ENCODE results near the gene IMP3.
A peak's percentile ranks its signal among the peaks of the same experiment; 100 is the strongest.
"Not testable (repeated sequence)": the region's sequence is repeated elsewhere in the genome, so short reads cannot be mapped to it uniquely, and the experiment has no call there.

Gene IMP3

DNA sequence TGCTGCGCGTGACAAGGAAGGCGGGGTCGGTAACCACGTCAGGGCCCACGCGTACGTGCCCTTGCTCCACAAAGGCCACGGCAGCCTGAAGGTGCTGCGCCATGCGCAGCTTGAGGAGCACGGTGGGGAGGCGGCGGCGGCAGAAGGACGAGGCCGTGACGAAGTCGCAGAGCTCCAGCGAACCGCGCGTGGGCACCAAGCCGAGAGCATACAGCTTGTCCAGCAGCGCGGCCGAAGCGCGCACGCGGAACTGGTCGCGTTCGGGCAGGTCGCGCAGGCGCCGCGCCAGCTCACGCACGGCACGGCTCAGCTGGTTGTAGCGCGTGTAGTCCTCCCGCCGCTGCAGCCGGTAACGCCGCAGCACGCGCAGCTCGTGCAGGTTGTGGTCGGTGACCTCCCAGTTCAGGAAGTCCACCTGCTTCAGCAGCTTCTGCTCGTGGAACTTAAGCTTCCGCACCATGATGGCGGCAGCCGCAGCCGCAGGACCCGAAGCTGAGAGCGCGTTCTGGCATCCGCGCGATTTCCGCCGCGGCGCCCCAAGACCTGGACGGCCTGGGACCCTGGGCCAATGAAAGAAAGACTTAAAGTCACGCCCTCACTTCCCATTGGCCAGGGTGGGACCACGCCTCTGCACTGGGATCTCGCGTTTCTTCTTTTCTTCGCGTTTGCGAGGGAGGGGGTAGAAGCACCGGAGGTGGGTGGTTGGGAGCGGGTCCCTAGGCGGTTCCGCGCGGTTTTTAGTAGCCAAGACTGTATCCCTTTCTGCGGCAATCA lies at the start of gene IMP3:
TSS of gene IMP3 (minus strand) at position 516 of the 774 bp plus-strand sequence. CDS start at position 460, 56 bp downstream.
- DNase-seq (ENCODE audit: low spot score): peak; percentile 98

DNA sequence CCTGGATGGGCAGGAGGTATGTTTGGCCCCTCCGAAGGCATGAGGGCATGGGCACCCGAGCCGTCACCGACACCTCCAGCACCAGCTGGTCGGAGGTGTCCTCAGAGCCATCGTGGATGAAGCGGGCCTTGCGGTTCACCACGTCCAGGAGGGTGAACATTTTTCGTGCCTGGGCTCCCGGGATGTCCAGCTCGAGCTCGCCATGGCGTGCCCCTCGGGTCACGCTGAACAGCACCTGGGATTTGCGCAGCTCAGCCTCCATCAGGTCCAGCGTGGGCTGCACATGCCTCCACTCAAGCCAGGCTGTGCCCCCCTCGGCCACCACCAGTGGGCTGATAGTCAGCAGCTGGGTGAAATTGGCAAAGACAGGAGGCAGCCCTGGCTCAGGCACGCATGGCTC lies 49.4 kb upstream of the IMP3 start:
- DNase-seq (ENCODE audit: low spot score): not testable (repeated sequence)

- DNase-seq (ENCODE audit: low spot score): no peak
These were observed 48.8 kb upstream of the IMP3 start for GRCh38 chr15:75688831-75689230.

DNA sequence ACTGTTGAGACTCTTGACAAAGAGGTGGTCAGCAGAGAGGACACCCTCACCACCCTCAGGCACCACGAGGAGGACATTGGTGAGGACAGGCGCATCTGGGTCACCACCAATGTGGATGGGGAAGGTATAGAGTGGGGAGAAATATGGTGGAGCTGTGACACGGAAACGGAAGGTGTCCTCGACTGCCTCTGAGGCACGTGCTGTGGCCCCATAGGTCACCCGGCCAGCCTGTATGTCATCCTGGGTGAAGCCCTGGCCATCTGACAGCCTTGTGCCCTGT lies 48.2 kb upstream of the IMP3 start:
- DNase-seq (ENCODE audit: low spot score): no peak

- DNase-seq (ENCODE audit: low spot score): no peak
These were observed 47.7 kb upstream of the IMP3 start for GRCh38 chr15:75687486-75688277.

DNA sequence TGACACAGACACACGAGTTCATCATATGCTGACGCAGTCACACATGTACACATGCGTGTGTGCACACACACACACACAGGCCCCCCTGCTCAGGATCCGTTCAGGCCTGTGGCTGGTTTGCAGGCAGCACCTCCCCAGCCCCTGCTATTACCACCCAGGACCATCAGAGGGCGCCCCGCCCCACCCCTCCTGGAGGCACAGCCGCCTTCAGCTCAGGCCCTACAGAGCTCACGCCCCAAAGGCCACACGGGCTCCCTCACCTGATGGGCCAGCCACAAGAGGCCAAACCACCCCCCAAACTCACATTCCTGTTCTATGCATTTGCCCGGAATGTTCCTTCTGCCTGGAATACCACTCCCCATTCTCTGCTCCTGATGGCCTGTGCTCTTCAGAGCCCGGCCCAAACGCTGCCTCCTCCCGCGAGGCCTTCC lies 46.2 kb upstream of the IMP3 start:
- DNase-seq (ENCODE audit: low spot score): peak; percentile 29

GRCh38 chr15:75685195-75685594 lies 45.2 kb upstream of the IMP3 start:
- no peak for DNase-seq (ENCODE audit: low spot score)

DNA sequence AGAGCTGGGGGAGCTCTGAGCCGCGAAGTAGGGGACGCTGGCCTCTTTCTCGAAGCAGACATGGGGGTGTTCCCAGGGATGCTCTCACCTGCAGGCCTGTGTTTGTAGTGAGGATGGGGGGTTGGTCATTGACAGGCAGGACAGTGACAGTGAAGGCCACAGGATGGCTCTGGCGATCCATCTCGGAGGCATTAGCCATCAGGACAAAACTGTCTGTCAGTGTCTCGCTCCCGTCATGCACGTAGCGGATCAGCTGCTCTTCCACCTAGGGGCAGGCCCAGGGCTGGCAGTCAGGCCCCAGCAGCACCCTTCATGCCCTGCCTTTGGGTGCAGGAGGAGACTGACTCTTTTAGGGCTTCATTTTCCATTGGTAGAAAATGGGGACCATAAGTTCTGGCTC lies 44.6 kb upstream of the IMP3 start:
- no peak for DNase-seq (ENCODE audit: low spot score)

GRCh38 chr15:75683646-75684312 lies 43.8 kb upstream of the IMP3 start:
- peak; percentile 27 for DNase-seq (ENCODE audit: low spot score)

DNA sequence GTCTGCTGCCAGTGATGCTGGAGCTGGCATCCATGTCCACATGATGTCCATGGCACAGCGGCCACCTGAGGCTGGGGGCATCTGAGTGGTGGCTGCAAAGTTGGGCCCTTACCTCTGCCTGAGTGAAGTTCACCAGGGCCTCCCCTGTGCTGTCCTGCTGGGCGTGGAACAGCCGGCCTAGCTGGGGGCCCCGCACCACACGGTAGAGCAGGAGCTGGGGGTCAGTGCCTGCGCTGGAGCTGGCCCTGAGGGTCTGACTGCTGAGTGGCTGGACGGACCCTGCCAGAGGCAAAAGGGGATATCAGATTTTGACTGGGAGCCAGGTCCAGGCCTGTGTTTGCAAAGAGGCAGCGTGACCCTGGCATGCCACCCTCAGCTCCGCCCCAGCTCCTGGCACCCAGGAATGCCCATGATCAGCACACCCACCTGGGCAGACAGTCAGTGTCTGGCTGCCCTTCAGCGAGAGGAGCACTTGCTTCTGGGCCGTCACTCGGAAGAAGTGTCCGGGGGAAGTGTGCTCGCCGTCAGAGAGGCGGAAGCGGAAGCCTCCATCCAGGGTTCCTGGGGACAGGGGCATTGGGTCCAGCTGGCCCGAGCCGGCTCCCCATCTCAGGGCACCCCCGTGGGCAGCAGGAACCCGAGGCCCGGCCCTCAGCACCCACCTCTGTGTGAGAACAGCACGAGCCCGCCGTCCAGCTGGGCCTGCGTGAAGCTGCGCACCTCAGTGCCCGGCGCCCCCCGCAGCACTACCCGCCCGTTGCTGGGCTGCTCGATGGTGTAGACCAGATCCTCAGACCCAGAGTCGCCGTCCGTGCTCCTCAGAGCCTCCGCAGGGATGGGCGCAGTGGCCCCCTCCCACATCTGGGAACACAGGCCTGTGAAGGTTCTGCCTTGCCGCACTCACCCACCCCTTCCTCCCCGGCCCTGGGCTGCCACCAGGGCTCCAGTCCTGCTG lies 42.4 kb upstream of the IMP3 start:
- DNase-seq (ENCODE audit: low spot score): no peak

DNA sequence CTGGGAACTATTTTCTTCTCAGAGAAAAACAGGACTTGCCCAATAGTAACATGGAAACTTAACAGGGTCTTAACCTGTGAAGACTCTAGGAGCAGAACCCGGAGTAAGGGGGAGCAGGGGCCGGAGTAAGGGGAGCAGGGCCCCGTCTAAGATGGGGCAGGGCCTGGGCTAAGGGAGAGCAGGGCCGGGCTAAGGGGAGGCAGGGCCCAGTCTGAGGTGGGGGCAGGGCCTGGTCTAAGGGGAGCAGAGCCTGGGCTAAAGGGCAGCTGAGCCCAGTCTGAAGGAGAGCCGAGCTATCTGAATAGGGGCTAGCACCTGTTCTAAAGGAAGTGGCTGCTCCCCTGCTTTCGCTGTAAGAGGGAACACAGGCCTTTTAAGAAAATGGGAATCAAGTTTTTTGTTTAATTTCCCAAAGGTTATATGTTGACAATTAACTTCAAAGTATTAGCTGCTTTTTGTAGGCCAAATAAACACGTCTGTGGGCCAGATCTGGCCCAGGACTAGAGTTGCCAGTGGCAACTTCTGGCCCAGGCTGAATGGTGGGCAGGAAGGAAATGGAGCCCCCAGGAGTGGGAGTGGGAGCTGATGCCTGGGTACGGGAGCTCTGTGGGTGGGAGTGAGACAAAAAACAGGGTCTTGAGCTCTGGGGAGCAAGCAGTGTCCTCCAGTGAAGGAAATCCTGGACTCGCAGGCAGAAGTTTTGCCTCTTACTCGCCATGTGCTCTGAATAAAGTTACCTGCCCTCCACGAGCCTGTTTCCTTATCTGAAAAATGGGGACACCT lies 40.2 kb upstream of the IMP3 start:
- DNase-seq (ENCODE audit: low spot score): no peak

DNA sequence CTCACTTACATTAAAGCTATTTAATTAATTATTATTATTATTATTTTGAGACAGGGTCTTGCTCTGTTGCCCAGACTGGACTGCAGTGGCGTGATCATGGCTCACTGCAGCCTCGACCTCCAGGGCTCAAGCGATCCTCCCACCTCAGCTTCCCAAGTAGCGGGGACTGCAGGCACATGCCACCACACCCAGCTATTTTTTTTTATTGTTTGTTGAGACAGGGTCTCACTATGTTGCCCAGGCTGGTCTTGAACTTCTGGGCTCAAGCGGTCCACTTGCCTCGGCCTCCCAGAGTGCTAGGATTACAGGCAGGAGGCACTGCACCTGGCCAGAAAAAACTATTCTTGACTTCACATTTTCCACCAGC lies 38.3 kb upstream of the IMP3 start:
- DNase-seq (ENCODE audit: low spot score): not testable (repeated sequence)

DNA sequence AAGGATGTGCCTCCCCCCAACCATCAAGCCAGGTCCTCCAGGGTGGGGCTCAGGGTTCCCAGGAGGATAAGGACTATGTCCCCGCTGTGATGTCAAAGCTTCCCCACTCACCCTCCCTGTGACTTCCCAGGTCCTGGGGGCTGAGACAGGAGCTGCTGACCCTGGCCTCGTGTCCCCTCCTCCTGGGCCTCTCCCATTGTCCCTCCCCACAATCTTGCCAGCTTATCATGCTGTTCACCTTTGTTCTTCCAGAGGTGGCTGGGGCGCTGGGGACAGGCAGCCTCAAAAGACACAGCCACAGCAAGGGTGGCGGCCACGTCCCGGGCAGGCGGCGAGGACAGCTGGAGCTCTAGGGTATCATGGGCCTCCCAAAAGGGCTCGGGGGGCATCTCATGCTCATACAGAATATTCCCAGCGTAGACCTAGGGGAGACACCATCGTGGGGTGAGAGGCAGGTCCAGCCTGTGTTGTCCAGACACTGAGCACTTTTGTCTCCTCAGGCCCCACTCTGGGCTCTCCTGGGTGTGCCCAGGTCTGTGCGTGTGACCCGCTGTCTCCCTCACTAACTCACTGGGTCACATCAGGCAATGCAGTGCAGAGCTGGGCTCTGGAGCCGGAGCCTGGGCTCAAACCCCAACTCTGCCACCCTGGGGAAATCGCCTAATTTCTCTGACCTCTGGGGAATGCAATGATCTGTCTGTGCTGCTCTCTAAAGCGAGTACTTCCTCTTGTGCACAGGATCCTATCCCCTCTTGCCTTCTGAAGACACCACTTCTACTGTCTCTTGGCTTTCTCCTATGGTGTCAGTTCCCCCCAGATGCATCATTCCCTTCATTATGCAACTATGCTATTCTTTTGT lies 37.7 kb upstream of the IMP3 start:
- DNase-seq (ENCODE audit: low spot score): no peak

GRCh38 chr15:75676688-75677464 lies 36.9 kb upstream of the IMP3 start:
- DNase-seq (ENCODE audit: low spot score): no peak

GRCh38 chr15:75675579-75676404 lies 35.8 kb upstream of the IMP3 start:
- no peak for DNase-seq (ENCODE audit: low spot score)

DNA sequence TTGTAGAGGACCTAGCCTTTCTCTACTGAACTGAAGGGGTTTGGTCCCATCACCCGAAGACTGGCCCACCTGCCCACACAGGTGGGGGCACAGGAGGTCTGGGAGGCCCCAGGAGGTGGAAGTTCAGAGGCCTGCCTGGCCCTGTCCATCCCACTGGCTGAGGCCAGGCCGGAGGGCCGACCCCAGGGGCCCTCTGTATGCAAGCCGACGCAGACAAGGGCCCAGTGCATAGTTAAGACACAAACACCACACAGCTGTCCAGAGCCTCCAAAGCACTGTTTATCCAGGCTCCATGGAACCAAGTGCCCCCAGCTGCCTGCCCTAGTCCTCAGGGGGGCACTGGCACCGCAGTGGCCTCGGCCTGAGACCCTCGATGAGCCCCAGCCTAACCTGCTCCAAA lies 34.3 kb upstream of the IMP3 start:
- DNase-seq (ENCODE audit: low spot score): no peak

DNA sequence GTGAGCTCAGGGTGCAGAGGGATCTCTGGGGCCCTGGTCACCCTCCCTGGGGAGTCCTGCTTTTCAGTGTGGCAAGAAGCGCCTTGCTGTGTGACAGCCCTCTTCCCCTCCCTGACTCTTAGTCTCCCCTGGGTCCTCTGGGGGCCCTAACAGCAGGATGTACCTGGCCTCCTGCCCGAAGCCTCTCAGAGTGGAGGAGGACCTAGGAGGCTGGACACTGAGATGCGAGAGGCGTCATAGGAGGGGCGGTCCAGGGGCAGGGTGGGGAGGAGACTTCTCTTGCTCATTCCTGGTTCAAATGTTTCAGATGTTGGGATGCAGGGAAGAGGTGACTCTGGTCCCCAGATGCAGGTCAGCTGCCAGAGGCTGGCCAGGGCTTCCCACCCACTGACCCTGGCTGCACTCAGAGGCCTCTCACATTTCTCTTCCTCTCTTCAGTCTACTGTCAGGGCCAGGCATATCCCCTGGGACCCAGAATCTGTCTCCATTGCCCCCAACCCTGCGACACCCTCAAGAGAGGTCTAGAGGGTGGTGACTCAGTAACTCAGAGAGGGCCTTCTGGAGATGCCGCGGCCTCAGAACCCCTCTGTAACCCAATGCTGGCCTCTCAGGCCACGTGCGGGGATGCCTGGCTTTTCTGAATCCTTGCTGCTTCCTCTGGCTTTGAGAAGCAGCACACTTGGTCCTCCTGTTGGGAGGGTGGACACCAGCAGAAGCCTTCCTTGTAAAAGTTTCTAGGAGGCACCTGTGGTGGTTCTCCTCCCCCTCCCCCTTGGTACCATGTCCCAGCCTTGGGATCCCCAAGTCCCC lies 33.6 kb upstream of the IMP3 start:
- DNase-seq (ENCODE audit: low spot score): no peak

All from pons (tissue), 1 donor.